ENCODE data around the gene XIRP1.

DNA sequence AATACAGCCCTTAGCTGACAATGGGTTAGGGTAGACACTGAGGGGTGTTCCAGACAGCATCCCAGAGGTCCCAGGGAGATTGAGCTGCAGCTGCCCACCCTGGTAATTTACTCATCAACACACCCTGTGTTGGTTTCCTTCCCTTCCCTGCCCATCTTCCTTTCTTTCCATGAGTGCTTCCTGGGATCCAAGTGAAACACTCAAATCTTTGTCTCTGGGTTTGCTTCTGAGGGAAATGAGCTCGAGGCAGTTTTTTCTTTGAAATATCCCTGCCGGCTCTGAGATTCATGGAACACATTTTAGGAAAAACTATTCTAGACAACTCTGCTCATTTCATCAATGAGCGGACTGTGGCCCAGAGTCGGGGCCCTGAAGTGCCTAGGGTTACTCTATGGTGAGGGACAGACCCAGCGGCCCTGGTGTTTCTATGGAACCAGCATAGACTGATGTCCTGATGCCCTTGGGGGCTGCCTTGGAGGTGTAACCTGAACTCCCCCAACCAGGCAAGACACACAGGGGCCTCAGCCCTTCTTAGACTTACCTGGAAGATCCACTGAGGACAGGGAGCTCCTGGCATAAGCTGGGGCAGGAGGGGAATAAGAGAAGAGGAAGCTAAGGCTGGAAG is 24.1 kb downstream of the XIRP1 start:
- TF ChIP-seq TEAD4 (IDR thresholded peaks at IDR 0.05) (no peak), YY1 (IDR thresholded peaks at IDR 0.05; ENCODE audit: low read depth) (no peak), CEBPB (IDR thresholded peaks at IDR 0.05) (no peak)
- TF ChIP-seq, protein P1, sequence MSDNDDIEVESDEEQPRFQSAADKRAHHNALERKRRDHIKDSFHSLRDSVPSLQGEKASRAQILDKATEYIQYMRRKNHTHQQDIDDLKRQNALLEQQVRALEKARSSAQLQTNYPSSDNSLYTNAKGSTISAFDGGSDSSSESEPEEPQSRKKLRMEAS (IDR thresholded peaks at IDR 0.05) = no peak
